Endothelial cell of umbilical vein (primary cell): ENCODE results near the gene ITPR1. TPM values are rescaled to one million over a fixed set of nuclear protein-coding genes. Genes with fewer than 3 reads are reported as not detected.

ENCODE experiments used
- BruUV-seq: library from RNA; stranded (reverse); fragments of 400-500 nt; replicated peaks from 2 replicates; lab custom pipeline; 2021; lab: Mats Ljungman, UMichigan
- CTCF ChIA-PET: fragments of 300-600, 350-600 bp; sonication (Branson Sonifier 250); formaldehyde crosslinking; loops from one replicate; lab custom pipeline; 2021; ENCODE audit warnings: antibody characterized with exemption, inconsistent platforms; lab: Charles Lee
- POLR2A ChIA-PET: fragments of 300-600, 350-600 bp; sonication (Branson Sonifier 250); formaldehyde crosslinking; loops from one replicate; lab custom pipeline; 2021; ENCODE audit warnings: antibody characterized with exemption, inconsistent platforms; lab: Charles Lee
- DNase-seq: peaks from one replicate; pipeline ENCODE4 v3.0.0-alpha.2; 2011; ENCODE audit warnings: low read depth, low spot score
- FAIRE-seq: peaks from 2 replicates; lab custom pipeline; 2011; peaks lifted over from hg19 to GRCh38; lab: Jason Lieb, UNC
- H2AFZ ChIP-seq: 2 replicates; pipeline ENCODE4 v1.6.0; 2012; ENCODE audit warnings: low read depth, low read length, control low read depth, inconsistent platforms
- H3K27ac ChIP-seq: 2 replicates; pipeline ENCODE4 v1.5.1; 2011; ENCODE audit warnings: low read depth, mild to moderate bottlenecking, control low read depth, low read length, moderate library complexity; ENCODE audit not compliant: insufficient read depth
- H3K27me3 ChIP-seq, 2 experiments: 2 replicates each; pipeline versions ENCODE4 v1.6.0 to v1.6.1; 2011; ENCODE audit warnings: low read length in 2 of 2, mixed read lengths in 1 of 2; ENCODE audit not compliant: control insufficient read depth in 2 of 2, insufficient read depth in 2 of 2
- H3K36me3 ChIP-seq, 2 experiments: 2 replicates in 1 of 2; 3 replicates in 1 of 2; pipeline ENCODE4 v1.5.1; 2011; ENCODE audit warnings: low read length in 2 of 2, mild to moderate bottlenecking in 1 of 2, moderate library complexity in 1 of 2; ENCODE audit not compliant: control insufficient read depth in 2 of 2, insufficient read depth in 2 of 2; ENCODE audit errors: extremely low read depth in 1 of 2
- H3K4me1 ChIP-seq: 3 replicates; pipeline ENCODE4 v1.5.1; 2011; ENCODE audit warnings: mild to moderate bottlenecking, low read length; ENCODE audit not compliant: control insufficient read depth, insufficient read depth; ENCODE audit errors: extremely low read depth
- H3K4me2 ChIP-seq: 2 replicates; pipeline ENCODE4 v1.6.1; 2011; ENCODE audit warnings: low read length, control low read depth, mixed read lengths; ENCODE audit not compliant: insufficient read depth
- H3K4me3 ChIP-seq, 3 experiments: fragments of 200-600 bp in 1 of 3; sonication (generic), shearing (Covaris generic) in 1 of 3; replicated peaks in 1 of 3; 2 replicates each; pipeline ENCODE4 v1.5.1; 2011 to 2016; ENCODE audit warnings: control low read depth in 3 of 3, low read length in 3 of 3, mild to moderate bottlenecking in 2 of 3, inconsistent platforms in 1 of 3, low read depth in 1 of 3, moderate library complexity in 1 of 3; ENCODE audit not compliant: insufficient read depth in 1 of 3
- H3K79me2 ChIP-seq: 2 replicates; pipeline ENCODE4 v1.6.0; 2012; ENCODE audit warnings: low read length, inconsistent platforms; ENCODE audit not compliant: control insufficient read depth, insufficient read depth
- H3K9ac ChIP-seq: replicated peaks from 2 replicates; pipeline ENCODE3; 2011; ENCODE audit warnings: low read length, control low read depth; ENCODE audit not compliant: insufficient read depth; ENCODE audit errors: extremely low read depth
- H3K9me1 ChIP-seq: replicated peaks from 3 replicates; pipeline ENCODE4 v1.6.0; 2011; ENCODE audit warnings: mild to moderate bottlenecking, low read length; ENCODE audit not compliant: control insufficient read depth, insufficient read depth; ENCODE audit errors: extremely low read depth
- H3K9me3 ChIP-seq: replicated peaks from 2 replicates; pipeline ENCODE4 v1.5.1; 2012; ENCODE audit warnings: low read length, inconsistent platforms; ENCODE audit not compliant: control insufficient read depth, insufficient read depth
- H4K20me1 ChIP-seq: replicated peaks from 2 replicates; pipeline ENCODE3; 2011; ENCODE audit warnings: mild to moderate bottlenecking, low read length; ENCODE audit not compliant: control insufficient read depth, insufficient read depth; ENCODE audit errors: extremely low read depth
- EZH2 ChIP-seq: IDR thresholded peaks from 2 replicates; pipeline ENCODE4 v1.6.1; 2012; ENCODE audit warnings: borderline replicate concordance, low read depth, mild to moderate bottlenecking, moderate library complexity, low read length, inconsistent platforms; ENCODE audit not compliant: severe bottlenecking
- FOS ChIP-seq: IDR thresholded peaks from 2 replicates; pipeline ENCODE4 v1.6.1; 2011; ENCODE audit warnings: mild to moderate bottlenecking, low read length, moderate library complexity, borderline replicate concordance; ENCODE audit not compliant: insufficient read depth
- GATA2 ChIP-seq: IDR thresholded peaks from 2 replicates; pipeline ENCODE4 v1.7.0; 2011; ENCODE audit warnings: low read depth, mild to moderate bottlenecking, moderate library complexity, mixed read lengths, low read length; ENCODE audit not compliant: insufficient read length, insufficient read depth
- JUN ChIP-seq: IDR thresholded peaks from 2 replicates; pipeline ENCODE4 v1.6.1; 2011; ENCODE audit warnings: borderline replicate concordance, low read depth; ENCODE audit not compliant: insufficient read length, insufficient read depth
- MYC ChIP-seq: IDR thresholded peaks from one replicate; pipeline ENCODE4 v1.6.1; 2011; ENCODE audit warnings: mild to moderate bottlenecking, low read depth, low read length
- POLR2A ChIP-seq: IDR thresholded peaks from 2 replicates; pipeline ENCODE4 v1.6.1; 2012; ENCODE audit warnings: low read depth, mild to moderate bottlenecking, control low read depth, low read length
- POLR2AphosphoS5 ChIP-seq: IDR thresholded peaks from 2 replicates; pipeline ENCODE4 v1.6.1; 2012; ENCODE audit warnings: low read depth, mild to moderate bottlenecking, control low read depth, low read length, moderate library complexity; ENCODE audit not compliant: insufficient read depth
- dilution Hi-C: fragments of 300-500 bp; cut with MboI; formaldehyde crosslinking; loops from one replicate; pipeline ENCODE4 v1.15.0; 2019; ENCODE audit warnings: low sequenced_read_pairs; ENCODE audit not compliant: extremely low pct_ligation_motif_present
- intact Hi-C: fragments of 100-400 bp; cut with micrococcal nuclease; formaldehyde crosslinking; loops from one replicate; pipeline ENCODE4 v1.10.0; 2022
- polyA plus RNA-seq, 4 experiments: library from polyadenylated mRNA; depleted of rRNA in 3 of 4; stranded (reverse) in 3 of 4; unstranded in 1 of 4; fragments of >200 nt; gene quantifications; 2 replicates each; pipeline versions ENCODE4 v1.2.1 to v1.2.3, GENCODE V29; 2011 to 2012; ENCODE audit warnings: missing spikeins in 1 of 4
- total RNA-seq: library from RNA; stranded (reverse); gene quantifications from 2 replicates; pipeline ENCODE4 v1.2.3, GENCODE V29; 2021
- TF ChIP-seq, protein P1 (sequence below): IDR thresholded peaks from 2 replicates; pipeline ENCODE4 v1.6.1; 2011; ENCODE audit not compliant: insufficient read depth, insufficient read length
- TF ChIP-seq, protein P2 (sequence below), 2 donors: IDR thresholded peaks; 1 replicate in 1 of 2; 2 replicates in 1 of 2; pipeline ENCODE4 v1.5.1; 2011; ENCODE audit warnings: low read length in 2 of 2, mild to moderate bottlenecking in 2 of 2, moderate library complexity in 2 of 2, control low read depth in 1 of 2, inconsistent platforms in 1 of 2, low read depth in 1 of 2; ENCODE audit not compliant: insufficient read depth in 1 of 2; ENCODE audit errors: extremely low read depth in 1 of 2

ITPR1 gene
- total and polyA plus RNA-seq, 2 donors (not counting 3 experiments of a cell fraction or from before 2014, with no cell fraction given): 5.1 to 16.1 TPM

DNA sequence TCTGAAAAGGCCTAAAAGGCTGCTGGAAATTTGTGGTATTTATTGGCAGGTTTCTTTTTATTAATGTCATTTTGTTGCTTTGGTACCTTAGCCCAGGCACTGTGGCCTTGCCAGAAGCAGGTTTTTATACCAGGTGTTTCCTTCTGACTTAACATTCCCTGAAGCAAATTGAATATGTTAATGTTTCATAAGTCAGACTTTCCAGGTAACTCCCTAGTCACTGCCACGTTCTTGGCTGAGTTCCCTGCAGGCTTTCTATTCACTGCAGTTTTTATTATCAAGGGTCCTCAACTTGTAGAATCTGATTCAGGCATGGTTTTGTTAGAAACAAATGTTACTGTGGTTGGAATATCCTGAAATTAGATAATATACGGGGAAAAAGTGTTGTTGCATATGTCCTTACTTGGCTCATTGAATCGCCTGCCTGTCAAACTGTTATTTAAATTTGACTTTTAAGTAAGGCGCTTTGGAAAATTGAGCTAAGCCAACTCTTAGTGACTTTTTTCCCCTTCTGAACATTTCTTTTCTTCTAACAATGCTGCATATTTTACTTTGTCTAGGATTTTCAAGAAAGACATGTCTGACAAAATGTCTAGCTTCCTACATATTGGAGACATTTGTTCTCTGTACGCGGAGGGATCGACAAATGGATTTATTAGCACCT, 22.9 kb downstream of the ITPR1 start:
- FAIRE-seq (no peak), DNase-seq (no peak)
- Histone ChIP-seq H3K27me3 (no peaks in the 10 kb centered on the region), H3K4me1 (no peaks in the 10 kb centered on the region), H3K36me3 (no peaks in the 10 kb centered on the region), H3K4me3 (no peak overlapping the region), H3K9ac (no peak overlapping the region), H3K9me1 (no peaks in the 10 kb centered on the region), H4K20me1 (no peaks in the 10 kb centered on the region), H3K79me2 (no peaks in the 10 kb centered on the region), H3K9me3 (no peaks in the 10 kb centered on the region), H3K27ac (no peak overlapping the region), H2AFZ (no peak overlapping the region), H3K4me2 (no peak overlapping the region)
- dilution Hi-C loops: no loop called here
- ChIA-PET POLR2A (no interaction called here), CTCF (interaction anchor here (1.1 to 3.2 kb wide), 3 partner anchors 11 to 165 kb away, joined by 3 to 18 read pairs (median 6); no protein-coding TSS in a partner anchor)
- no peak for TF ChIP-seq FOS
- no peak for TF ChIP-seq EZH2
- TF ChIP-seq, protein P1, sequence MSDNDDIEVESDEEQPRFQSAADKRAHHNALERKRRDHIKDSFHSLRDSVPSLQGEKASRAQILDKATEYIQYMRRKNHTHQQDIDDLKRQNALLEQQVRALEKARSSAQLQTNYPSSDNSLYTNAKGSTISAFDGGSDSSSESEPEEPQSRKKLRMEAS: no peak
- intact Hi-C loops: no loop called here
- no TSS peak for BruUV-seq

DNA sequence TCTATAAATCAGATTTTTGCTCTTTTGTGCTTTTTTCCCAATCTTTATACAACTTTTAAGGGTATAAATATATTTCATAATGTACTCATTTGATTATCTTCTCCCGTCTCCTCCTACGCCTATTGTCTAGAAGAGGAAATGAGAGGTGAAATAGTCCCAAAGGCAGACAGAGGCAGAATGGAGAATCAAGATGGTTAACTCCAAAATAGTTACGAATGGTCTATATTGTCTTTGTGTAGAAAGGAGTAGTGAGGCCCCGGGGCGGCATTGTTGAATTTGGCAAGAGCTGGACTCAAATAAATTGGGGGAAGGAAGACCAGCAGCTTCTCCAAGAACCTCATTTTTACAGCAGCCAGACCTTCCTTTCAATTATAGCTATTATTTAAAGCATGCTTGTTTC, 23.9 kb downstream of the ITPR1 start:
- H2AFZ ChIP-seq: no peak overlapping the region
- no peak for TF ChIP-seq GATA2
- TF ChIP-seq, protein P2, sequence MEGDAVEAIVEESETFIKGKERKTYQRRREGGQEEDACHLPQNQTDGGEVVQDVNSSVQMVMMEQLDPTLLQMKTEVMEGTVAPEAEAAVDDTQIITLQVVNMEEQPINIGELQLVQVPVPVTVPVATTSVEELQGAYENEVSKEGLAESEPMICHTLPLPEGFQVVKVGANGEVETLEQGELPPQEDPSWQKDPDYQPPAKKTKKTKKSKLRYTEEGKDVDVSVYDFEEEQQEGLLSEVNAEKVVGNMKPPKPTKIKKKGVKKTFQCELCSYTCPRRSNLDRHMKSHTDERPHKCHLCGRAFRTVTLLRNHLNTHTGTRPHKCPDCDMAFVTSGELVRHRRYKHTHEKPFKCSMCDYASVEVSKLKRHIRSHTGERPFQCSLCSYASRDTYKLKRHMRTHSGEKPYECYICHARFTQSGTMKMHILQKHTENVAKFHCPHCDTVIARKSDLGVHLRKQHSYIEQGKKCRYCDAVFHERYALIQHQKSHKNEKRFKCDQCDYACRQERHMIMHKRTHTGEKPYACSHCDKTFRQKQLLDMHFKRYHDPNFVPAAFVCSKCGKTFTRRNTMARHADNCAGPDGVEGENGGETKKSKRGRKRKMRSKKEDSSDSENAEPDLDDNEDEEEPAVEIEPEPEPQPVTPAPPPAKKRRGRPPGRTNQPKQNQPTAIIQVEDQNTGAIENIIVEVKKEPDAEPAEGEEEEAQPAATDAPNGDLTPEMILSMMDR (IDR thresholded peaks at IDR 0.05; ENCODE audit: extremely low read depth in 1 of 2, insufficient read depth in 1 of 2, low read depth in 1 of 2, low read length in 2 of 2): no peak
- no peak for TF ChIP-seq FOS
- TF ChIP-seq EZH2: no peak
- no peak for TF ChIP-seq POLR2AphosphoS5
- TF ChIP-seq, protein P1: no peak
- no peak for TF ChIP-seq POLR2A
- no peak for TF ChIP-seq MYC
- TF ChIP-seq JUN: no peak
- ChIA-PET CTCF (interaction anchor here (0.7 to 3.2 kb wide), 3 partner anchors 24 to 166 kb away, joined by 3 to 18 read pairs (median 4); partner anchors contain the start of gene ITPR1), POLR2A (no interaction called here)
- no peaks in the 10 kb centered on the region for H4K20me1 ChIP-seq
- H3K9me1 ChIP-seq: no peaks in the 10 kb centered on the region
- H3K4me1 ChIP-seq: no peaks in the 10 kb centered on the region
- H3K4me3 ChIP-seq: no peak overlapping the region
- H3K27me3 ChIP-seq: no peaks in the 10 kb centered on the region
- intact Hi-C loops (no loop called here), dilution Hi-C loops (no loop called here)
- no peaks in the 10 kb centered on the region for H3K36me3 ChIP-seq
- H3K9me3 ChIP-seq: no peaks in the 10 kb centered on the region
- no peak for FAIRE-seq
- no peak overlapping the region for H3K9ac ChIP-seq
- DNase-seq: peak; percentile 34
- BruUV-seq: no TSS peak
- H3K79me2 ChIP-seq: no peaks in the 10 kb centered on the region
- no peak overlapping the region for H3K4me2 ChIP-seq
- no peak overlapping the region for H3K27ac ChIP-seq
